HCT116 (cell line): ENCODE results near the gene GLI3.

Experiments
- CEBPB ChIP-seq: IDR thresholded peaks from 2 replicates; pipeline ENCODE4 v1.6.1; 2012; ENCODE audit warnings: low read depth
- CTCF ChIP-seq, 3 experiments: fragments of 200-600 bp in 1 of 3; sonication (generic) in 1 of 3; IDR thresholded peaks in 2 of 3; conservative IDR thresholded peaks in 1 of 3; 2 replicates each; pipeline ENCODE4 v1.5.1; 2012 to 2017; ENCODE audit warnings: low read depth in 2 of 3, low read length in 2 of 3, antibody characterized with exemption in 1 of 3, borderline replicate concordance in 1 of 3, control low read depth in 1 of 3, mild to moderate bottlenecking in 1 of 3, mixed read lengths in 1 of 3, mixed run types in 1 of 3, moderate library complexity in 1 of 3; ENCODE audit not compliant: insufficient read depth in 1 of 3
- EZH2 ChIP-seq: fragments of 200-600 bp; sonication (generic); IDR thresholded peaks from 2 replicates; pipeline ENCODE4 v1.6.1; 2017; ENCODE audit warnings: antibody characterized with exemption, mixed run types
- EZH2phosphoT487 ChIP-seq: fragments of 200-600 bp; IDR thresholded peaks from 2 replicates; pipeline ENCODE4 v1.6.1; 2018; ENCODE audit warnings: antibody characterized with exemption, borderline replicate concordance
- FOSL1 ChIP-seq: IDR thresholded peaks from 2 replicates; pipeline ENCODE4 v1.6.1; 2012; ENCODE audit warnings: low read depth
- POLR2AphosphoS5 ChIP-seq: IDR thresholded peaks from 2 replicates; pipeline ENCODE4 v1.6.1; 2011; ENCODE audit warnings: mild to moderate bottlenecking, low read depth, low read length, moderate library complexity
- REST ChIP-seq: IDR thresholded peaks from 2 replicates; pipeline ENCODE4 v1.6.1; 2012; ENCODE audit warnings: low read depth

GRCh38 chr7:41994036-41994745, 242.8 kb downstream of the GLI3 start:
- no peak for TF ChIP-seq POLR2AphosphoS5
- no peak for TF ChIP-seq EZH2
- TF ChIP-seq FOSL1: no peak
- TF ChIP-seq CEBPB: no peak
- no peak for TF ChIP-seq CTCF (IDR thresholded peaks at IDR 0.05 in 2 of 3, conservative IDR thresholded peaks at IDR 0.05 in 1 of 3; ENCODE audit: borderline replicate concordance in 1 of 3, insufficient read depth in 1 of 3, low read depth in 2 of 3, low read length in 2 of 3)
- TF ChIP-seq EZH2phosphoT487: no peak
- TF ChIP-seq REST: no peak
